Activated gamma-delta T cell treated with Interleukin-2 at 50 U/mL for 16 hours (primary cell): ENCODE results near the gene TENM4.

ENCODE experiments used
- DNase-seq: peaks from one replicate; pipeline ENCODE4 v3.0.0-alpha.2; 2020

TENM4 gene

DNA sequence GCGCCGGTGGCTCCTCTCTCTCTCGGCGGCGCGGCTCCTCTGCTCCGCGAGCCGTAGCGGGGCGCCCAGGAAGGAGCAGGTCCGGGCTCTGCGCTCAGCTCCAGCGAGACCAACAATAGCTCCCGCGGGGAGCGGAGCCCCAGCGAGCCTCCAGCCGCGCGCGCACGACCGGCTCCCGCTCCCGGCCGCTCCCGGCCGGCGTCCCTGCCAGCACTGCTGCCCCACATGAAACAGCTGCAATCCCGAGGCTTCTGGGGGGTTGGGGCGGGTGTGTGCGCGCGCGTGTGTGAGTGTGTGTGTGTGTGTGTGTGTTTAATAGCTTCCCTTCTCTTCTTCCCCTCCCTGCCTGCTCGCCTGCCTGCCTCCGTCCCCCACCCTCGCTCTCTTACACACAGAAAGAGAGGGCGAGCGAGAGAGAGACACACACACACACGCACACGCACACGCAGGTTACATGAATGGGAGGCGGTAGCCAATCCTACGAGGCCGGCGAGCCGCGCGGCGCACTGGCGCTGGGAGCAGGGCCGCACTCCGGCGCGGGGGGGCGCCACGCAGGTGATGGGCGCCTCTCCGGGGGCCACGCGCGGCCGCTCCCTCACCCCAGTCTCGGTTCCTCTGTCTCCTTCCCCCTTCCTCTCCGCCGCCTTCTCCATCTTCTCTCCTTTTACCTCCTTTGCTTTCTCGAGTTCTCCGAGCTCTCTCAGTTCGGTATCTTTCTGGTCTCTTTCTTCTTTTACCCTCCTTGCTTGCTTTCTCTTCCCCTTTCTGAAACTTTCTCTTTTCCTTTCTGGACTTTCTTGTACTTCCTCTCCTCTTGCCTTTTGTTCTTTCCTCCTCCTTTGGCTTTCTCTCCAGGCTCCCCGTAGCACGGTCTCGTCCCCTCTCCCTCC is at the start of gene TENM4:
Gene TENM4, minus strand, starts transcription at position 460 of the 890 bp plus-strand sequence. CDS start 371,086 bp downstream, outside the sequence.
- DNase-seq: no peak

DNA sequence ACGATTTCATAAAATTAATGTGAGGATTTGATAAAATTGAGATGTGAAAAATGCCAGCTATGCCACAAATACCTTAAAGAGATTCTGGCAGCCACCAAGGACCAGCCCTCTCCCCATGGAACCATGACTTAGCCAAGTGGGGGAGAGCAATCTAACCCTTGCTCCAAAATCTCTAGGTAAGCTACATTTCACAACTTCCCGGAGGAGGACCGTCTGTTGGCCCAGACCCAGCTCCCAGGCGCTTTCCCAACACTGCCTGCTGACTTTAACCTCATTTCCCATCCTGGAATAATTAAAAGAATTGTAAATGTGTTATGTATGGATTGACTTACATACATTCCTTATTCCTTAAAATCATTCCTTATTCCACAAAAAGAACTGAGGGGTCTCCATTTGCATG is 47.5 kb upstream of the TENM4 start:
- DNase-seq: no peak

DNA sequence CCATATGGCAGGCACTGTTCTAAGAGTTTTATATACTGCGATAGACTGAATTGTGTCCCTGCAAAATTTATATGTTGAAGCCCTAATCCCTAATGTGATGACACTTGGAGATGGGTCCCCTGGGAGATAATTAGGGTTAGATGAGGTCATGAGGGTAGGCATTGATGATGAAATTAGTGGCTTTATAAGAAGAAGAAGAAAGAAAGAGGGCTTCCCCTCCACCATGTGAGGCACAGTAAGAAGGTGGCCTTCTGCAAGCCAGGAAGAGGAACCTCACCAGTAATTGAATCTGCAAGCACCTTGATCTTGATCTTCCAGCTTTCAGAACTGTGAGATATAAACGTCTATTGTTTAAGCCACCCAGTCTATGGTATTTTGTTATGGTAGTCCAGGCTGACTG is 46.6 kb upstream of the TENM4 start:
- no peak for DNase-seq

DNA sequence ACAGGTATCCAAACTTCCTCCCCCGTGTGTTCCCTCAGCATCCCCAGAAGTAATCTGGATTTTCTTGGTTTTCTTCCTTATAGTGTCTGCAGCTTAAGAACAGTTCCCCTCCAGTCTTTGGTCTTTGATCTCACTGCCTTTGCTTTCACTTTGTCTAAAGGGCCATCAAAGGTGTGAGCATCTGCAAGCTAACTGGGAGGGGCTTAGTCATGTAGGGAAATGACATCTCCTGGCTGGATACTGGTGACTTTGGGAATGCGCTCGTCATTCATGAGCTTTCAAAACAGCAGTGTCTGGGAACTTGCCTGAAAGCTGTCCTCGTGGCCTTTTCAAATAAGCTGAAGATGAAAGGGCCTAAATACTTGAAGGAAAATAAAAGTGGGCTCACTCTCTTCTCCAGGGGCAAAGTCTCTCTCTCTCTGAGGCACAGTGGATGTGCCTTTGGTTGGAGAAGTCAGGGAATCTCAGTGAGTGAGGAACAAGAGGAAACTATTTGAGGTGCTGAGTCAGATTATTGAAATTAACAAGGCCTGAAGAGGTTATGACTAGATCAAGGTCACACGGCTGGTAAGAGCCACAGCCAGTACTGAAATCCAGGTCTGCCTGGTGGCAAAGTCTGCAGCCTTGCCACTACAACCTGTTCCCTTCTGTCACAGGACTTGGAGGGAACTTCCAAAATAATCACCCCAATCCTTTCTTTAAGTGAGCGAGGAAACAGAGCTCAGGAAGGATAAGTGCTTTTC is 45.6 kb upstream of the TENM4 start:
- DNase-seq: no peak

DNA sequence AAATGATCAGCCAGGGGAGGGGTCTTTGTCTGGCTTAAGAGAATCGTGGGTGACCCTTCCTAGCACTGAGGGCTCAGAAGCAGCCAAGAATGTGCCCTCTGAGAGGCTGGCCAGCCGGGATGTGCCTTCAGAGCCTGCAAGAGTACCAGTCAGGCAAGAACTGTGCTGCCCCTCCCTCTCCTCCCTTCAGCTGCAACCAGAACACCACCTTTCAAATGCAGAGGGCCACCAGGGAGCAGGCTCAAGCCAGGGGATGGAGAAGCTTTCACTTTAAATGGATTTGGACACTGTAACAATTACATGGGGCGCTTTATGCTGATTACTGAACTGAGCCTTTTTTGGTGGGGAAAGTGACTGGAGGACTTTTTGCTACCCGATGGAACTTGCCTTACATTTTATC is 44.9 kb upstream of the TENM4 start:
- no peak for DNase-seq

DNA sequence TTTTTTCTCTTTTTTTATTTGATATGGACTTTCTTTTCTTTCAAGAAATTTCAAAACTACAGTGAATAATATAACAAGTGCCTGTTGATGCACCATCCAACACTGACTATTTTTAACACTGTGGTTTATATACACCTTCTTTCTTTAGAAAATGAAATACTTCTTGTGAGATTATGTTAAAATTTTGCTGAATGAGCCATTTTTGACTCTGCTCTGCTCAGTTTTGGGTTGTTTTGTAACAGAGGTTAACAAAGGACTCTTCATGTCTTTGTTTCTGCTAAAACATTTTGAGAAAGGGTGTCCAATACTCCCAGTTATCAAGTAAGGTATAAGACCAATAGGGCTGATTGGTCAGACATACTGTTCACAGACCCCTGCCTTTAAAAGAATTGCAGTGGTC is 44.0 kb upstream of the TENM4 start:
- DNase-seq: no peak

DNA sequence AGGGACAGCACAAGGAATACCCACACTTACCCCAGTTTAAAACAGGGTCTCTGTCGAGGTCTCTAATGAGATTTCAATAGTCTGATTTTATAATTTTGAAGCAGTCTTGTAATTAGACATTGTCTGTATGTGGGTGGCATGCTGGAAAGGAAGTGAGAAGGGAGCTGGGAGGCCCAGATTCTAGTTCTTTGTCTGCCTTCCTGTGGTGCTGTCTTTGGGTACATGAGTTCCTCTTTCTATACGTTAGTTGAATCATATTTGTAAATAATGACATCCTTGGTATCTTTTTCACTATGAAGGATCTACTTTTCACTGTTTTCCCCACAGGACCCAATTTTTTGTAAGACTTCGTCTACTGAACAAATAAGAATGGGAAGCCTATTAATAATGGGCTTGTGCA is 42.0 kb upstream of the TENM4 start:
- no peak for DNase-seq

DNA sequence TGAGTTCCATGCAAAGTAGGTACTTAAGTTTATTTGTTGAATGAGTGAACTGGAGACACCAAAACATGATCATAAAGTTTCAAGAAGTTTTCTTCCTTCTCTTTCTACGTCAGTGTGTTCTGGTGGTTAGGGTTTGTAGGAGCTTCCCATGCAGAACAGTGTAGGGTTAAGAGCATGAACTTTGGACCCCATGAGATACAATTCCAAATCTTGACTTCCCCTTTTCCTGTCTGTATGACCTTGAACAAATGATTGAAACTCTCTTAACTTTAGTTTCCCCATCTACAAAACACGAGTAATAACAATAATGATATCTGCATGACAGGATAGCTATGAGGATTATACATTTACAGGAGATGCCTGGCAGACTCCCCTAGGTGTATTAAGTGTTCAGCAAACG is 41.0 kb upstream of the TENM4 start:
- DNase-seq: no peak

DNA sequence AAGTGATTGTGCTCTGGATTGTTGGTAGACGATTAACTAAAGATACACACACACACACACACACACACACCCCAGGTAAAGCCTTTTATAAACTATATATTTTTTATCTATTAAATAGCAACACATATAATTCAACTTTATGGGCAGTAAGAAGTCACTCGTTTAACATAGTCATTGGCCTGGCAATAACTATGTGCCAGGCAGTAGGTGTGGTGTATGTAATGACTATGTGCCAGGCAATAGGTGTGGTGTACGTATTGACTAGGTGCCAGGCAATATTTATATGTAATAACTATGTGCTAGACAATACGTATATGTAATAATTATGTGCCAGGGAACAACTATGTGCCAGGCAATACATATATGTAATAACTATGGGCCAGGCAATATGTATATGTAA is 40.0 kb upstream of the TENM4 start:
- no peak for DNase-seq

DNA sequence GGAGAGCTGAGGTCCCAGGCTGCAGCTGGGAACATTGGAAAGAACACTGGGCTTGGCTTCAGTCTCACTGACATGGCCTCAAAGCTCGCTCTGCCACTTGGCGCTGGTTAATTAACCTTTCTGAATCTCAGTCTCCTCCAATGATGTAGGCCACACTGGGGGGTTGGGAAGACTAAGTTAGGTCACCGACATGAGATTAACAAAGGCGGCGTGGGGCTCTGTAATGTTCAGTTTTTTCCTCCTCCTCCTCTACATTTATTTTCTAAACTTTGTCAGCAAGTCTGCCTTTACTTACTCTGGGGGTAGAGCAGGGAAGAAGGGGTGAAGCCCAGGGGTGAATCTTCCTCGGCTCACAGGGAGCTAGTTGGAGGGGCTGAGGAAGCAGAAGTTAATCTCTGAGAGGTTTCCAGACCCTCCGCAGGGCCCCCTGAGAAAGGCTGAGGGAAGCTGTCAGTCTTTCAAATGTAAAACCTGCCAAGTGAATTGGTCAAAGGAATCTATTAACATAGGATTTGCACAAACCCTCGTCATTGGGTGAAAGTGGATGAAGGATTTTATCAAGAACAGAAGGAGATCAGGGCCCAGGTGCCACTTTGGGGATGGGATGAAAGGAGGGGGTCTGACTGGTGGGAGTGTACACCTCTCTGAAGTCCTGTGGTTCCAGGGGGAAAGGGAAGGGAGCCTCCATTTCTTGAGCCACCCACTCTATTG is 32.1 kb upstream of the TENM4 start:
- no peak for DNase-seq

DNA sequence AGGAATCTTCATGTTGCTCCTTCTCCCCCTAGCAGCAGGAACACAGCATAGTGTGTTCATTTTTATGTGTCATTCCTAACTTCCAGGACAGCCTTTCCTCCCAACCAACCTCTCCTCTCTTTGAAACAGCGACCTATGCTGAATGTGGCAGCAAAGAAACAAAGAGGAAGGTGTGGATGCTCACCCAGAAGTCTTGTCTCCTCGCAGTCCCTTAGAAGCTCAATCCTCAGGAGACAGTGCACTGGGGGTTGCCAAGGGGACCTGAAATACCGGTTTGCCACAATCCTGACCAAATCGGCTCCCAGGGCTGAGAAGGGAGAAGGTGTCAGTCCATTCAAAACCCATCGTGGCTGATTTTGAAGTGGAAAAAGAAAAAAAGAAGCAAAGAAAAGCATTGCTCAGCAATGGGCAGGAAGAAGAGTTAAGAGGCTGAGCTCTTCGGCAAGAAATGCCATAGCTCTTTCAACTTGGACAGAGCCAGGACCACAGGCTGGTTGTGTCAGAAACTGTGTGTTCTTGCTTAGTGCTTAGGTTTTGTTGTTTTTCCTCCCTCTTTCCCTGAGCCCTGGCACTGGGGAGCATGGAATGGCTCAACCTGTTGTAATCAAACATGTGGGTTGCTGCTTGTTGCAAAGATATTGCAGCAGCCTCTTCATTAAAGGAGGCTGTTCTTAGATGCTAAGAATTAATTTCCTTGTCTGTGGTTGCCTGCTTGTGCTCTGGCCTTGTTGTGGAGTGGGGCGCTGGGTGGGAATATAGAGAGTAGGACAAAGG is 30.4 kb upstream of the TENM4 start:
- DNase-seq: no peak

DNA sequence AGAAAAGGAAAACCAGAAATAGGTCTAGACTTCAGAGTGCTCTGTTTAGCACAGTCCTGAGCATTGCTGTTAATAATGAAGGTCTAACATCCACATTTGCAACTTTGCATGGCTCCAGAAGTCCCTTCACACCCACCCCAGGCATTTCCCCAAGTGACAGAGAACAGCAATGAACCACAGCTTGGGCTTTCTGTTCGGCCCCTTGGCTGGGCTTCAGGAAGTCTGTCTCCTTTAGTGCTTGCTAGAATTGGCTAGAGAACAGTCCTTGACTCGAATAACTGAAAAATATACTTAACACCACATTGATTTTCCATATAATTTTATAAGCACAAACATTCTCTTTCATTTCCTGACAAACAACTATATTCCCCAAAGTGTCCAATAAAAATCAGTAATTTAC is 29.3 kb upstream of the TENM4 start:
- DNase-seq: no peak

DNA sequence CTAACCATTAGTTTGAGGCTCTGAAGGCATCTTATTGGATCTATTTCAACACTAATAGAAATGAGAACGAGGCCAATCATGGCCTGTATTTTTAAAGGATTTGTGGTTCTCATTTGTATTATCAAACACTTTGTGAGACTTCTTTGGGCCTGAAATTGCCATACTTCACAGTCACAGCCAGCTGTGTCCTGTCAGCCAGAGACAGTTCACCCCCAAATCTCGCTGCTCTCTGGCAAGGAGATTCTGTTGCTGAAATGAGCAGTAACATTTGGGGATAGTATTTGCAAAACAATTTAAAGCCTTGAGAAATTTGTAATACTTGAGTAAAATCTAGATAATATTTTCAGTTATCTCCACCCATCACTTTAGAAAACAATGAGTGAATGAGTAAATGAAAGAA is 26.9 kb upstream of the TENM4 start:
- no peak for DNase-seq

DNA sequence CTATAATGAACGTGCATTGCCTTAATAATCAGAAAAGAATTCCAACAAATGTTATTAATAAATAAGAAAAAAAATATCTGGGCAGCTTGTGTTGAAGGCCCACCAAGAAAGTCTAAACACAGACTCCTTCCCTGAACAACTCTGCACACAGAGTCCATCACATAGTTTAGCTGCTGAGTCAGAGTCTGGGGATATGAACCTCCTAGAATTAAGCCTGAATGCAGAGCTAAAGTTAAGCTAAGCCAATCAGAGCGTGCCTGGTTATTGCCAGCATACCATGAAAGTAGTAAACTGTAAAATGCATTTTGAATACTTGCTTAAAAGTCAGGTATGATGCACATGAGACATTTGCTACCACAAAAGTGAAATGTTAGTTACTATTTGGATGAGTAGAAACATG is 25.6 kb upstream of the TENM4 start:
- no peak for DNase-seq

DNA sequence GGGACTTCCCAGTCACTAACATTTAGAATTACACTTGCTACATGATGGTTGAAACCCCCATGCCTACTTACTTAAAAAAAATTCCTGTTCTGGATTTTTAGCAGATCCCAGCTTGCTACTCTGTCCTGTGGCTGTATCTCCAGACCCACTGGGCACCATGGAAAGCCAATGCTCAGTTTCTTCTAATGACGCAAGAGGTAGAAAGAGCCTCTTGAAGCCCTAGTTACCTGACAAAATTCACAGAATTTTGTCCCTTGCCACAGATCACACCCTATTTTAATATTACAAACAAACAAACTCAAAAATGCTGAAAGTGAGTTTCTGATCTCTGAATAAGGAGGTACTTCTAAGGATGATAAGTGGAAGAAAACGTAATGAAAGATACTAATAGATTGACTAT is 24.3 kb upstream of the TENM4 start:
- no peak for DNase-seq

DNA sequence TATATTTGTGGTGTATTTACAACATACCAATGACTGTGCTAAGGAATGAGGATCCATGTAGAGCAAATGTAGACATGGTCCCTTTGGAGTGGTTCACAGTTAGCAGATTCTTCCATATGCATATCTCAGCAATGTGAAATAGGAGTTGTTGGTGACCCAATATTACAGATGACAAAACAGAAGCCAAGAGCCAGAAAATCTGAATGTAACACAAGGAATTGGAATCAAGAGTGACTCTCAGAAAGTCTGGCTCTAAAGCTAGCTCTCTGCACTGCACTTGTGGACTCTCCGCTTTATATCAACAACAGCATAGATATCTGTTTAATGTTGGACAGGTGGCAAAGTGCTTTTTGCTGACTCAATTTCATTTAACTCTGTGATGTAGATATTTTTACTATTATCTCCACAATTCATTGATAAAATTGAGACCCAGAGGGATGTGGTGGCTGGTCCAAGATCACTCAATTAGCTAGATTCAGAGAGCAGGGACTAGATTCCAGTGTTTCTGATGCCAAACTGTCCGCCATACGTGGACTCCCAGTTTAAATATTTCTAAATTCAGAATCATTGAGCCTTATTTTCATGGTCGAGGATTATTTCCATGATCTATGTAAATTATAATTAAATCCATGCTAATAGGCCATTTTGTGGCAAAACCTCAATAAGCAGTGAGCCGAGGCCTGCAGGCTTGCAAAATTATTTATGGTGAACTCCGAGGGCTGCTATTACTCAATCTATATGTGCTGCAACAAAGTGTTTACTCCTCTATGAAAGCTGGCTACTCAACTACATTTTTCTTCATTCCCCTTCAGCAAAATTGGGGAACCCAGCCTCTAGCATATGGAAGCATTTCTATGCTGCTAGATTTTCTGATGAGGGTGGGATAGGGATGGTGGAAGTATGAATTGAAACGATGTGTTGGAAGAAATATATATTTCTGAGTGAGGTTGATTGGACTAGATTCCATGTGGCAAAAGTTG is 21.1 kb upstream of the TENM4 start:
- DNase-seq: no peak

DNA sequence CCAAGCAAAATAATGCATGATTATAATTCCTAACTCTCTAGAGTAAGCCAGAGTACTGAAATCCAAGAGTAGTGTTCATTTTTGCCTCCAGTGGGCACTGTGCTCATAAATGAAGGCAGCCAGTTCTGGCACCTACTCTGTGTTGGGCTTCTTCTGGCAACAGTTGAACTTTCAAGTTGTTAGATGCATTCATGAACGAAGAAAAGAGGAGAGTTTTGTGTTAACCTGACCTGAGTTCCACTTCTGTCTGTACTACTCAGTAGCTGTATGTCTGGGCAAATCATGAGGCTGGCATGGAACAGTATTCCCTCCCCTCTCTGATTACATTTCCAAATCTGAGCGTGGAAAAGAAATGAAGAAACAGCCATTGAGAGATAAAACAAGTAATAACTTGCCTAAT is 20.3 kb upstream of the TENM4 start:
- no peak for DNase-seq

DNA sequence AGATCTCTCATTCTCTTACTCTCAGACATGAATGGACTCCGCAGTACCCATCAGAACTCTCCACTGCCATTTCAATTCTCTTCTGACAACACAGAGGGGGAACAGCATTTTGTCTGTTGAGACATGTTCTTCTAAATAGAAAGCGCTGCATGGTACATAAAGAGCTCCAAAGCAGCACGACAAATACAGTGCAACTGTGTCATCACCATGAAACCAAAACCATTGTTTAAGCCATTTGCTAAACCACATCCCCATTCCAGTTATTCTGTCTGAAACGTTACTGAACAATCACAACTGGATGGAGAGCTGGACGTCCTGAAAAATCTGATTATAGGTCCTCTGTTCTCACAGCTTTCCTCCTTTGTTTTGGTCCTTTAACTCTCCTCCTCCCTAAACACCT is 17.9 kb upstream of the TENM4 start:
- no peak for DNase-seq

DNA sequence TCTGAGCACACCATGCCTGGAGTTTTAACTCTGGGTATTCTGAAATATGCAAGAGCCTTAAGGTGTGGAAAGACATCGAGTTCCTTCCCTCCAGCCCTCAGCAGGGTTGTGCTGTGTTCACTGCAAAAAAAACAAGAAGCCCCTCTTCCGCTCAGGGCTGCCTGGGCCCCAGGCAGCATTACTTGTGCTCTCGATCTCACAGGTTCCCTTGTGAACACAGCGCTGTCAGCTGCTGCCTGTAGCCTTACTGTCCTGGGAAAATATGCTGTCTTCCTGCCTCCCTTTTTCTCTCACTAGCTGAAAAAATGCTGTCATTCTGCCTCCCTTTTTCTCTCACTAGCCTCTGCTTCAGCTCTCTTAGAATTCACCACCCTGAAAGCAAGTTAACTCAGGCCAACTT is 15.7 kb upstream of the TENM4 start:
- DNase-seq: no peak

DNA sequence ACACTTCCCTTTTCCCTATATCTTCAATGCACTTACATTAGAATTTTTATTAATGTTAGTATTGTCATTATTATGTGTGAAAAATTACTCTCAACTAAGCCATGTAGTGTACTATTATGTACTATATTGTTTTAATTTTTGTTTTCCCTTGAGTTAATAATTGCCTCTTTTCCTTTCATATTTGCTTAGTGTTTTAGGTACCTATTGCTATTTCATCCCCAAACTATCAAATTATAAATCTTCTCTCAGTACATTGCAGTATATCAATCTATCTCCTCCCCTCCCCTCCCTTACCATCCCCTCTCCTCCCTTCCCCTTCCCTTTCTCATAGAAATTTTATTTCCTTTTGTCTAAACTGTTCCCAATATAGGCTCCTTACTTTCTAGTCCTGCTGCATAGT is 12.8 kb upstream of the TENM4 start:
- DNase-seq: no peak

DNA sequence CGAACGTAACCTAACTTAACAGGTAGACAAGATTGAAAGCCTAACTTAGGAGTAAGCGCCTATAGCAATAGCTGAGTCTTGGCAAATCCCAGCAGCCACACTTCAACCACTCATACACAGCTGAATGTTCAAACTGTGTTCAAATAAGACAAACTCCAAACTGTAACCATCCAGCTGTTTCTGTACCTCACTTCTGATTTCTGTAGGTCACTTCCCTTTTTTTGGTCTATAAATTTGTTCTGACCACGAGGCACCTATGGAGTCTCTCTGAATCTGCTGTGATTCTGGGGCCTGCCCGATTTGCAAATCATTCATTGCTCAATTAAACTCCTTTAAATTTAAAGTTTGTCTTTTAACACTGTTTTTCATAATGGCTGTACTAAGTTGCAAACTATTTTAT is 8.2 kb upstream of the TENM4 start:
- no peak for DNase-seq
